Stimulated activated CD4-positive, alpha-beta T cell treated with anti-CD3 and anti-CD28 coated beads, Interleukin-15, amount 100 ng/mL, for 24 hours (primary cell): ENCODE measurements around the gene NUDT16.

Experiments
- DNase-seq: peaks from one replicate; pipeline ENCODE4 v3.0.0-alpha.2; 2020

Gene NUDT16

GRCh38 chr3:131386429-131387165 lies 5.0 kb downstream of the NUDT16 start:
- DNase-seq = peak; percentile 30

- DNase-seq = no peak
Measured at GRCh38 chr3:131387796-131388489, 6.4 kb downstream of the NUDT16 start.

- no peak for DNase-seq
Measured at GRCh38 chr3:131388490-131388799, 6.9 kb downstream of the NUDT16 start.

- DNase-seq = no peak
Measured at GRCh38 chr3:131390331-131390730, 8.8 kb downstream of the NUDT16 start.

GRCh38 chr3:131393051-131393450 lies 11.5 kb downstream of the NUDT16 start:
- no peak for DNase-seq

- DNase-seq = no peak
Measured at GRCh38 chr3:131393868-131394267, 12.3 kb downstream of the NUDT16 start.

GRCh38 chr3:131394400-131394799 lies 12.8 kb downstream of the NUDT16 start:
- DNase-seq = no peak

- DNase-seq = no peak
Measured at GRCh38 chr3:131396170-131396569, 14.6 kb downstream of the NUDT16 start.

GRCh38 chr3:131397889-131398288 lies 16.3 kb downstream of the NUDT16 start:
- DNase-seq = no peak

GRCh38 chr3:131401978-131402377 lies 20.4 kb downstream of the NUDT16 start:
- no peak for DNase-seq

GRCh38 chr3:131402391-131403039 lies 20.9 kb downstream of the NUDT16 start:
- DNase-seq = no peak

- no peak for DNase-seq
Measured at GRCh38 chr3:131403216-131403895, 21.8 kb downstream of the NUDT16 start.

GRCh38 chr3:131405411-131405810 lies 23.8 kb downstream of the NUDT16 start:
- DNase-seq = no peak

- no peak for DNase-seq
Measured at GRCh38 chr3:131406274-131406673, 24.7 kb downstream of the NUDT16 start.

- DNase-seq = no peak
Measured at GRCh38 chr3:131417751-131418150, 36.2 kb downstream of the NUDT16 start.

GRCh38 chr3:131421301-131421700 lies 39.7 kb downstream of the NUDT16 start:
- no peak for DNase-seq

GRCh38 chr3:131421957-131422498 lies 40.5 kb downstream of the NUDT16 start:
- DNase-seq = no peak

GRCh38 chr3:131427226-131427625 lies 45.7 kb downstream of the NUDT16 start:
- no peak for DNase-seq

- no peak for DNase-seq
Measured at GRCh38 chr3:131431754-131432153, 50.2 kb downstream of the NUDT16 start.

GRCh38 chr3:131432441-131432840 lies 50.9 kb downstream of the NUDT16 start:
- DNase-seq = no peak

GRCh38 chr3:131435000-131435399 lies 53.4 kb downstream of the NUDT16 start:
- DNase-seq = no peak
